ENCODE data around the gene RNF215. TPM values are rescaled to one million over a fixed set of nuclear protein-coding genes. Genes with fewer than 3 reads are reported as not detected.

RNF215 gene
- total and polyA plus RNA-seq, 2 donors (not counting 3 experiments of a cell fraction or from before 2014, with no cell fraction given) = 16.7 to 26.9 TPM

DNA sequence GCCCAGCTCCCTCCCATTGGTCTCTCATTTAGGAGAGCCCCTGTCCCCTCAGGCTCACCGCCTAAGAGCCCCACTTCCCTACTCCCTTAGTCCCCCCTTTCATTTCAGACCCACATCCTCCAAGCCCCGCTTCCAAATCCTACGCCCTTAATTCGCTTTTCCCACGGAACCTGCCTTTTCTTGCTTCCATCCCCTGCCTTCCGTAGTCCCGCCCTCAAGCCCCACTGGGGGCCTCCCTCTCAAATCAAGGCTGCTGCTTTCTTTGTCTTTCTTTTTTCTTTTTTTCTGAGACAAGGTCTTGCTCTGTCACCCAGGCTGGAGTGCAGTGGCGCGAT lies 30.0 kb downstream of the RNF215 start:
- ChIA-PET POLR2A (interaction anchor here (0.6 to 2.0 kb wide), 6 partner anchors 8 to 154 kb away, joined by 4 to 9 read pairs (median 5); partner anchors contain the start of genes CASTOR1 and RNF215), CTCF (interaction anchor here (0.9 to 3.3 kb wide), 7 partner anchors 8 to 92 kb away, joined by 3 to 17 read pairs (median 4); partner anchors contain the start of gene RNF215)
- Histone ChIP-seq H2AFZ (ENCODE audit: low read depth, low read length) (peak overlapping the region; percentile 67), H3K9me3 (replicated peaks; ENCODE audit: control insufficient read depth, insufficient read depth, low read length) (no peaks in the 10 kb centered on the region), H3K27me3 (ENCODE audit: control insufficient read depth in 2 of 2, insufficient read depth in 2 of 2, low read length in 2 of 2) (no peaks in the 10 kb centered on the region), H3K79me2 (ENCODE audit: control insufficient read depth, insufficient read depth, low read length) (peaks cover 38% of the 10 kb centered on the region), H3K4me1 (ENCODE audit: control insufficient read depth, extremely low read depth, insufficient read depth, low read length) (peaks cover 15% of the 10 kb centered on the region), H3K9ac (replicated peaks; ENCODE audit: extremely low read depth, insufficient read depth, low read length) (peak overlapping the region; percentile 93), H3K4me2 (ENCODE audit: insufficient read depth, low read length) (peak overlapping the region; percentile 62), H3K9me1 (replicated peaks; ENCODE audit: control insufficient read depth, extremely low read depth, insufficient read depth, low read length) (no peaks in the 10 kb centered on the region), H3K27ac (ENCODE audit: insufficient read depth, low read depth, low read length) (peak overlapping the region; percentile 81), H3K36me3 (ENCODE audit: control insufficient read depth in 2 of 2, extremely low read depth in 1 of 2, insufficient read depth in 2 of 2, low read length in 2 of 2) (peaks cover 6 to 8% of the 10 kb centered on the region in 2 experiments), H3K4me3 (replicated peaks in 1 of 3; ENCODE audit: insufficient read depth in 1 of 3, low read depth in 1 of 3, low read length in 3 of 3) (peak overlapping the region; percentile 32 to 84 (median 64)), H4K20me1 (replicated peaks; ENCODE audit: control insufficient read depth, extremely low read depth, insufficient read depth, low read length) (no peaks in the 10 kb centered on the region)
- intact Hi-C loops (cut with micrococcal nuclease) = loop anchor here (2.0 kb wide), 2 partner anchors 30 to 160 kb away; partner anchors contain the start of gene TBC1D10A
- TF ChIP-seq POLR2AphosphoS5 (IDR thresholded peaks at IDR 0.05; ENCODE audit: insufficient read depth, low read depth, low read length) (no peak), FOS (IDR thresholded peaks at IDR 0.05; ENCODE audit: borderline replicate concordance, insufficient read depth, low read length) (no peak), POLR2A (IDR thresholded peaks at IDR 0.05; ENCODE audit: low read depth, low read length) (no peak), JUN (IDR thresholded peaks at IDR 0.05; ENCODE audit: borderline replicate concordance, insufficient read depth, insufficient read length, low read depth) (no peak), MYC (IDR thresholded peaks at IDR 0.05; ENCODE audit: low read depth, low read length) (no peak), GATA2 (IDR thresholded peaks at IDR 0.05; ENCODE audit: insufficient read depth, insufficient read length, low read depth, low read length) (no peak), EZH2 (IDR thresholded peaks at IDR 0.05; ENCODE audit: borderline replicate concordance, low read depth, low read length, severe bottlenecking) (no peak)
- TF ChIP-seq, protein P1, sequence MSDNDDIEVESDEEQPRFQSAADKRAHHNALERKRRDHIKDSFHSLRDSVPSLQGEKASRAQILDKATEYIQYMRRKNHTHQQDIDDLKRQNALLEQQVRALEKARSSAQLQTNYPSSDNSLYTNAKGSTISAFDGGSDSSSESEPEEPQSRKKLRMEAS (IDR thresholded peaks at IDR 0.05; ENCODE audit: insufficient read depth, insufficient read length) = no peak
- TF ChIP-seq, protein P2, sequence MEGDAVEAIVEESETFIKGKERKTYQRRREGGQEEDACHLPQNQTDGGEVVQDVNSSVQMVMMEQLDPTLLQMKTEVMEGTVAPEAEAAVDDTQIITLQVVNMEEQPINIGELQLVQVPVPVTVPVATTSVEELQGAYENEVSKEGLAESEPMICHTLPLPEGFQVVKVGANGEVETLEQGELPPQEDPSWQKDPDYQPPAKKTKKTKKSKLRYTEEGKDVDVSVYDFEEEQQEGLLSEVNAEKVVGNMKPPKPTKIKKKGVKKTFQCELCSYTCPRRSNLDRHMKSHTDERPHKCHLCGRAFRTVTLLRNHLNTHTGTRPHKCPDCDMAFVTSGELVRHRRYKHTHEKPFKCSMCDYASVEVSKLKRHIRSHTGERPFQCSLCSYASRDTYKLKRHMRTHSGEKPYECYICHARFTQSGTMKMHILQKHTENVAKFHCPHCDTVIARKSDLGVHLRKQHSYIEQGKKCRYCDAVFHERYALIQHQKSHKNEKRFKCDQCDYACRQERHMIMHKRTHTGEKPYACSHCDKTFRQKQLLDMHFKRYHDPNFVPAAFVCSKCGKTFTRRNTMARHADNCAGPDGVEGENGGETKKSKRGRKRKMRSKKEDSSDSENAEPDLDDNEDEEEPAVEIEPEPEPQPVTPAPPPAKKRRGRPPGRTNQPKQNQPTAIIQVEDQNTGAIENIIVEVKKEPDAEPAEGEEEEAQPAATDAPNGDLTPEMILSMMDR (IDR thresholded peaks at IDR 0.05; ENCODE audit: extremely low read depth in 1 of 2, insufficient read depth in 1 of 2, low read depth in 1 of 2, low read length in 2 of 2) = no peak
- dilution Hi-C loops (cut with MboI; ENCODE audit: extremely low pct_ligation_motif_present, low sequenced_read_pairs) = no loop called here
- no TSS peak for BruUV-seq (replicated peaks)
- DNase-seq (ENCODE audit: low read depth, low spot score) = no peak
- peak; percentile 38 for FAIRE-seq
